Mucosa of stomach (tissue), 1 donor: ENCODE measurements around the gene WRAP73.
"Not testable (repeated sequence)": the region's sequence is repeated elsewhere in the genome, so short reads cannot be mapped to it uniquely, and the experiment has no call there.

Source experiments
- H3K27me3 ChIP-seq: one replicate; pipeline ENCODE4 v1.7.0; 2013; ENCODE audit warnings: mild to moderate bottlenecking, low read length; ENCODE audit not compliant: control insufficient read depth, insufficient read depth
- H3K36me3 ChIP-seq: one replicate; pipeline ENCODE4 v1.7.0; 2013; ENCODE audit warnings: low read length; ENCODE audit not compliant: control insufficient read depth, insufficient read depth
- H3K4me1 ChIP-seq: one replicate; pipeline ENCODE4 v1.7.0; 2013; ENCODE audit warnings: mild to moderate bottlenecking, low read length; ENCODE audit not compliant: control insufficient read depth, insufficient read depth
- H3K4me3 ChIP-seq: one replicate; pipeline ENCODE4 v1.7.0; 2013; ENCODE audit warnings: low read length
- H3K9ac ChIP-seq: one replicate; pipeline ENCODE4 v1.7.0; 2013; ENCODE audit warnings: mild to moderate bottlenecking, low read length, moderate library complexity
- H3K9me3 ChIP-seq: one replicate; pipeline ENCODE4 v1.7.0; 2013; ENCODE audit warnings: mild to moderate bottlenecking, low read length, moderate library complexity; ENCODE audit not compliant: control insufficient read depth
- donor health status: Pancreatic carcinoma.

Gene WRAP73

DNA sequence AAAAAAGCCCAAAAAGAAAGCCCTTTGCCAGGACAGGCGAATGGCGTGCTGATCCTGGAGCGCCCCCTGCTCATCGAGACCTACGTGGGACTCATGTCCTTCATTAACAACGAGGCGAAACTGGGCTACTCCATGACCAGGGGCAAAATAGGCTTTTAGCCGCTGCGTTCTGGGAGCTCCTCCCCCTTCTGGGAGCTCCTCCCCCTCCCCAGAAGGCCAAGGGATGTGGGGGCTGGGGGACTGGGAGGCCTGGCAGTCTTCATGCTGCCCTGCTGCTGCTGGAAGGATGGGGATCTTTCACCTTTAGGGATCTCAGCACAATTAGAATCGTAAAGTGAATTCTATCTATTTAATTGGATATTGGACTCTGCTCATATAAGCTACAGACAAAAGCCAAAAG lies 21.5 kb downstream of the WRAP73 start:
- no peaks in the 10 kb centered on the region for H3K9me3 ChIP-seq
- peaks cover 14% of the 10 kb centered on the region for H3K4me1 ChIP-seq
- H3K36me3 ChIP-seq, result peaks cover 8% of the 10 kb centered on the region
- H3K9ac ChIP-seq, result no peak overlapping the region
- H3K4me3 ChIP-seq, result no peak overlapping the region
- H3K27me3 ChIP-seq, result no peaks in the 10 kb centered on the region

DNA sequence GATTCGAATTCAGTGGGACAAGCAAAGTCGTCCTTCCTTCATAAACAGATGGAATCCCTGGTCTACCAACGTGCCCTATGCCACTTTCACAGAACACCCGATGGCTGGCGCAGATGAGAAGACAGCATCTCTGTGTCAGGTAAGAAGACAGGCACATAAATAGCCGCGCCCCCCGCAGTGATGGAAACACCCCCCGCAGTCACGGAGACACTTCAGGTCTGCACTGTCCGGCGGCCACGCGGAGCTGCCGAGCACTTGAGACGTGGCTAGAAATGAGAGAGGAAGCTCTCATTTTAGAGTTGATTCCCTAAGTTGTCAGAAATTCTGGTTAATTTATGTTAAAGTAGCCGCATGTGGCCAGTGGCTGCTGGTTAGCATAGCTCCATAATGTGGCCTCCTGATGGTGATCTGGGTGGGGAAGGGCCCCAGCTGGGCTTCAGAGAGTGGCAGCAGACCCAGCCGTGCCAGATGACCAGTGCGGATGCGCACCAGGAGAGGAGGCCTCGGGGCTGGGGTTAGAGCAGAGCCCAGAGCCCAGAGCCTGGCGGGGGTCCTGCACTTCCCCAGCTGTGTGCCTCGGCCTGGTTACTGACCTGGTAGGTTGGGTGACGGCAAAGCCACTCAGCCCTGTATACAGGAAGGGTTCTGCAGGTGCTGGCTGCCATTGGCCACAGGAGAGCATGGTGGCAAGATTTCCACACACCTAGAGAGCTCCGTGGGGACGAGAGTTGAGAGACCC lies 22.2 kb downstream of the WRAP73 start:
- H3K4me1 ChIP-seq, result peaks cover 19% of the 10 kb centered on the region

DNA sequence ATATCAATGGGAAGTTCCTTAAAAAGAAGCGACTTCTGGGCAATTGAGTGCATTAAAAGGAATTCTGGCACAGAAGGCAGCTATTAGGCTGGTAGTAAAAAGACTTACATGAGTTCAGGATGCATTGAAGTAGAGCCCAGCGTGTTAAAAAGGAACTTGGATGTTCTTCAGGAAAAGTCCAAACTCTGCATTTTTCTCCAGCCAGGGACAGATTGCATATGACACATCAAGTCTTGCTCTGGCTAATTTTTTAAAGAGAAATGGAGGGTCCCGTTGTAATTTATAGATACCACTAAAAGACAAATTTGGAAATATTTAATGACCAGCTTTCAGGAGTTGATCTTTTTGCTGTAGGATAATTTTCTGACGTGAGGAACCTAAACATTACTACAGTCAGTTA lies 23.9 kb downstream of the WRAP73 start:
- H3K4me1 ChIP-seq, result peaks cover 19% of the 10 kb centered on the region
- H3K9me3 ChIP-seq, result no peaks in the 10 kb centered on the region
- H3K36me3 ChIP-seq, result peaks cover 8% of the 10 kb centered on the region
- H3K27me3 ChIP-seq, result no peaks in the 10 kb centered on the region
- H3K4me3 ChIP-seq, result no peak overlapping the region
- H3K9ac ChIP-seq, result peak overlapping the region; percentile 70

More for the DNA sequence above, 22.2 kb downstream of the WRAP73 start:
- Histone ChIP-seq H3K9me3 (no peaks in the 10 kb centered on the region), H3K36me3 (peaks cover 8% of the 10 kb centered on the region), H3K4me3 (no peak overlapping the region), H3K9ac (no peak overlapping the region), H3K27me3 (no peaks in the 10 kb centered on the region)

DNA sequence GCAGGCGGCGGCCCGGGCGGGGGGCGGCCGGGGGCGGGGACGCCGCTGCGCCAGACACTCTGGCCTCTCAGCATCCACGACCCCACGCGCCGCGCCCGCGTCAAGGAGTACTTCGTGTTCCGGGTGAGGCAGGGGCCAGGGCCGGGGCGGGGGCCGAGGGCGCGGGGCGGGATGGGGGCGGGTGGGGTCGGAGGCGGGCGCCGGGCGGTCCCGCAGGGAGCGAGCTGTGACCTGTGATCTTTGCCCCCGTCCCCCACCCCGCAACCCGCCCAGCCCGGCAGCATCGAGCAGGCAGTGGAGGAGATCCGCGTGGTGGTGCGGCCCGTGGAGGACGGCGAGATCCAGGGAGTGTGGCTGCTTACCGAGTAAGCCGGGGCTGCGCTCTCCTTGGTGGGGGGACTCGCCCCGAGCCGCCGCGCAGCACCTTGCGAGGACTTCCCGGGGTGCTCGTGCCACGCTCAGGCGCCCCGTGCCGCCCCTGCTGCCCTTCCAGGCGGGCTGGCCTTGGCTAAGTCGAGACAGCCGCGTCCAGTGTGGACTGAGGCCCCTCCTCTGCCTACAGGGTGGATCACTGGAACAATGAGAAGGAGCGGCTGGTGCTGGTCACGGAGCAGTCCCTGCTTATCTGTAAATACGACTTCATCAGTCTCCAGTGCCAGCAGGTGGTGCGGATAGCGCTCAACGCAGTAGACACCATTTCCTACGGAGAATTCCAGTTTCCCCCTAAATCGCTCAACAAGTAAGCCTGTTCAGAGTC lies 24.6 kb downstream of the WRAP73 start:
- Histone ChIP-seq H3K27me3 (no peaks in the 10 kb centered on the region), H3K4me3 (no peak overlapping the region), H3K9me3 (no peaks in the 10 kb centered on the region), H3K4me1 (peaks cover 19% of the 10 kb centered on the region), H3K36me3 (peaks cover 8% of the 10 kb centered on the region), H3K9ac (peak overlapping the region; percentile 70)

DNA sequence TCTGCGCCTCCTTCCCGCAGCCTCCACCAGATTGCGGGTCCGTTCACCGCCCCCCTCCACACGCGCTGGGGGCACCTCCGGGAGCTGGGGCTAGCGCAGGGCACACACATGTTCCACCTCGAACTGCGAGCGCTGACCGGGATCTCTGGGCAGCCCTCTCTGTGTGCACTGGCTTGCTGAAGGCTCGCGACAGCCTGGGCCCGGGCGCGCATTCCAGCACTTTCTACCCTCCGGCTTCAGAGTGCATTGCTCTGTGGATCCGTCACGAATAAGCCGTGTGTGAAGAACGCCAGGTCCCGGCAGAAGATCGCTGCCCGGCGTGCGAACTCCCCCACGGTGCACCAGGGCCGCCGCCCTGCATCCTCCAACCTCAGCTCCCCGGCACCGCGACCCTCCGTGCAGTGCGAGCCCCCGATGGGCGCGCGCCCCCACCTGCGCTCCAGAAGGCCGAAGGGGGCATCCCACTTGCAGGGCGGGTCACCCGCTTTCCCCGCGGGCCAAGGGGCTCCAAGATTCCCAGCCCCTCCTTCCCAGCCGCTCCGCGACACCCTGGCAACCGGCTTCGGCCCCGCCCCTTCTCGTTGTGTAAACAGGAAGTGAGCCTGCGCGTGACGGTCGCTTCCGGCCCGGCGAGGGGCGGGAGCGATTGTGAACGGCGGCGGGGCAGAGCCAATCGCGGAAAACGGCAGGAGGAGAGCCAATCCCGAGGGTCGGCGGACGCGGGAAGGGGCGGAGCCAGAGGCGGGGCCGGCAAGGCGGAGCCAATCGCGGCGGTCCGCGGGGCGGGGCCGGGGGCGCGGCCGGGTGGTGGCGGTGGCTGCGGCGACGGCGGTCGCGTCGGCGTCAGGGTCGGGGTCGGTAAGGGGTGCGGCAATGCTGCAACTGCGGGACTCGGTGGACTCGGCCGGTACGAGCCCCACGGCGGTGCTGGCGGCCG lies 25.4 kb downstream of the WRAP73 start, which contains the start of gene TPRG1L:
TSS of gene TPRG1L (plus strand) at position 816 of the 937 bp plus-strand sequence. CDS start at position 874, 58 bp downstream.
- Histone ChIP-seq H3K4me3 (peak within 1 kb of the TSS; percentile 93), H3K4me1 (peaks cover 19% of the 10 kb centered on the region), H3K9ac (peak within 1 kb of the TSS; percentile 70), H3K27me3 (no peaks in the 10 kb centered on the region), H3K36me3 (peaks cover 8% of the 10 kb centered on the region), H3K9me3 (no peaks in the 10 kb centered on the region)

DNA sequence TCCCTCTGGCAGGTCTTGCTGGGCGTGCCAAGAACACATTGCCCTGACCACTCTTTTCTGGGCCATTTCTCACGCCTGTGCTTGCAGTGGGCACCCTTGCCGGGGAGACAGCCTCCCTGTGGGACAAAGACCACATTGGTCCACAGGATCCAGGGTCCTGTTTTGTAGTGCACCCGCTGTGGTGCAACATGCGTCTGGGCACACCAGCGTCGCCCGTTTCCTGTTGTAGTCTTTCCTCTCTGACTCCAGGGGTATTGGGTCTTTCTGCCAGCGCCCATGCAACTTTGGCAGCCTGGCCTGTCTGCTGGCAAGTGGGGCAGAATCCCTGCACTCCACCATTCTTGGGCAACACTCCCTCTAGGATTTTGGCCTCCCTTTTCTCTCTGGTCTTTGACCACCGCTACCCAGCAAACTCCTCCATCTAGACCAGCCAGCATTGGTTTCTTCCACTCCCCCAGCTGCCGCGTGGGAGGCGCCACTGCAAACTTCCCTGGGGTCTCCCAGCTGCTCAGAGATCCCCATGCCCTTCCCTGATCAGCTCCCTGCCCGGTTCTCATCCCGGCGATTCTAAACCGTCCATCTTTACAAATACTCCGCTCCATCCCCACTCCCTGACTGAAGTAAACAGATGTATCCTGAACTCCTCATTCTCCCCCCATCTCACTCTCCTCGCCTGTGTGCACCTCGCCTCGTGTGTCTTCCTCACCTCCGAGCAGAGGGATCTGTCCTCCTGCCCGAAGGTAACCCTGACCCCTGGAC lies 26.3 kb downstream of the WRAP73 start:
- Histone ChIP-seq H3K36me3 (peaks cover 8% of the 10 kb centered on the region), H3K27me3 (no peaks in the 10 kb centered on the region), H3K4me1 (peaks cover 25% of the 10 kb centered on the region), H3K4me3 (peak overlapping the region; percentile 93), H3K9me3 (no peaks in the 10 kb centered on the region), H3K9ac (peak overlapping the region; percentile 68)

DNA sequence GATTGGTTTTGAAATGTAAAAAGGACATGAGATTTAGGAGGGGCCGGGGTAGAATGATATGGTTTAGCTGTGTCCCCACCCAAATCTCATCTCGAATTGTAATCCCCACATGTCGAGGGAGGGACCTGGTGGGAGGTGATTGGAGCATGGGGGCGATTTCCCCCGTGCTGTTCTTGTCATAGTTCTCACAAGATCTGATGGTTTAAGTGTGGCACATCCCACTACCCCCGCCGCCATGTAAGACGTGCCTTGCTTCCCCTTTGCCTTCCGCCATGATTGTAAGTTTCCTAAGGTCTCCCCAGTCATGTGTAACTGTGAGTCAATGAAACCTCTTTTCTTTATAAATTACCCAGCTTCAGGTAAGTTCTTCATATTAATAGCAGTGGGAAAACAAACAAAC lies 27.8 kb downstream of the WRAP73 start:
- H3K27me3 ChIP-seq, H3K36me3 ChIP-seq, H3K4me3 ChIP-seq, H3K9ac ChIP-seq, H3K9me3 ChIP-seq: not testable (repeated sequence)
- peaks cover 28% of the 10 kb centered on the region for H3K4me1 ChIP-seq

DNA sequence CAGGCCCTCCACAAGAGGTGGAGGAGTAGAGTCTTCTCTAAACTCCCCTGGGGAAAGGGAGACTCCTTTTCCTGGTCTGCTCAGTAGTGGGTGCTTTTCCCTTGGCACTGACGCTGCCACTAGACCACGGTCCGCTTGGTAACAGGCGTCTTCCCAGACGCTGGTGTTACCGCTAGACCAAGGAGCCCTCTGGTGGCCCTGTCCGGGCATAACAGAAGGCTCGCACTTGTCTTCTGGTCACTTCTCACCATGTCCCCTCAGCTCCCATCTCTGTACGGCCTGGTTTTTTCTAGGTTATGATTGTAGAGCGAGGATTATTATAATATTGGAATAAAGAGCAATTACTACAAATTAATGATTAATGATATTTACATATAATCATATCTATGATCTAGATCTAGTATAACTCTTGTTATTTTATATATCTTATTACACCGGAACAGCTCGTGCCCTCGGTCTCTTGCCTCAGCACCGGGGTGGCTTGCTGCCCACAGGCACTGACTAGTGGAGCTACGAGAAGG lies 28.7 kb downstream of the WRAP73 start:
- H3K9me3 ChIP-seq, H3K36me3 ChIP-seq, H3K27me3 ChIP-seq, H3K4me3 ChIP-seq, H3K9ac ChIP-seq: not testable (repeated sequence)
- peaks cover 28% of the 10 kb centered on the region for H3K4me1 ChIP-seq

DNA sequence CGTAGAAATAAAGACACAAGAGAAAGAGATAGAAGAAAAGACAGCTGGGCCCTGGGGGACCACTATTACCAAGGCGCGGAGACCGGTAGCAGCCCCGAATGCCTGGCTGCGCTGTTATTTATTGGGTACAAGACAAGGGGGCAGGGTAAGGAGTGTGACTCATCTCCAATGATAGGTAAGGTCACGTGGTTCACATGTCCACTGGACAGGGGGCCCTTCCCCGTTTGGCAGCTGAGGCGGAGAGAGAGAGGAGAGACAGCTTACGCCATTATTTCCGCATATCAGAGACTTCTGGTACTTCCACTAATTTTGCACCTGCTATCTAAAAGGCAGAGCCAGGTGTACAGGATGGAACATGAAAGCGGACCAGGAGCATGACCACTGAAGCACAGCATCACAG lies 29.2 kb downstream of the WRAP73 start:
- H3K4me3 ChIP-seq, result no peak overlapping the region
- no peak overlapping the region for H3K9ac ChIP-seq

DNA sequence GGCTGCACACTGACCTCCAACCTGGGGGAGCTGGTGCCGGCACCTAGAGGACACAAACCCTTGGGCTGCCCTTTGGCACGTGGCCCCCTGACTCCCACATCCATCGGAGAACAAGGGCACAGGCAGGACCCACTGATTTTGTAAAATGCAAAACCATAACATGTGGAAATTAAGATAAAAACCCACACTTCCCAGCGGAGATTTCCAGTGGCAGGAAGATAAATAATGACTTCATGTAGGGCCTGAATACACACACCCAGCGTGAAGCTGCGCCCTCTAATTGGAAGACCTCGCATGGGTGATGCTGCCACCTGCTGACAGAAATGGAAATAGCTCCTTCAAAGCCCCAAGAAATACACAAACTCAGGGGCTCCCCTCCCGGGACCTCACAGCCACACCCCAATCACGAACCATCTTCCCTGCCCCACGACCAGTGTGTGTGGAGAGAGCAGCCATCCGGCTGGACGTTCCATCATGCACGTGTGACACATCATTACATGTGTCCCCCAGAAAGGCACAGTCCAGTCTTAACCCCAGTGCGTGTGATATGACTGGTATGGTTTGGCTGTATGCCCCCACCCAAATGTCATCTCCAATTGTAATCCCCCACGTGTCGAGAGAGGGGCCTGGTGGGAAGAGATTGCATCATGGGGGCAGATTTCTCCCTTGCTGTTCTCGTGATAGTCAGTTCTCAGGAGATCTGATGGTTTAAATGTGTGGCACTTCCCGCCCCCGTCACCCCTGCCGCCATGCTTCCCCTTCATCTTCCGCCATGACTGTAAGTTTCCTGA lies 30.8 kb downstream of the WRAP73 start:
- no peaks in the 10 kb centered on the region for H3K27me3 ChIP-seq
- no peaks in the 10 kb centered on the region for H3K36me3 ChIP-seq
- no peak overlapping the region for H3K9ac ChIP-seq
- H3K9me3 ChIP-seq, result no peaks in the 10 kb centered on the region
- peaks cover 20% of the 10 kb centered on the region for H3K4me1 ChIP-seq
- H3K4me3 ChIP-seq, result no peak overlapping the region

More for the DNA sequence above, 29.2 kb downstream of the WRAP73 start:
- H3K36me3 ChIP-seq, result no peaks in the 10 kb centered on the region
- no peaks in the 10 kb centered on the region for H3K9me3 ChIP-seq
- H3K4me1 ChIP-seq, result peaks cover 23% of the 10 kb centered on the region
- H3K27me3 ChIP-seq, result no peaks in the 10 kb centered on the region
